ENCODE data around the gene SLC25A45. TPM values are rescaled to one million over a fixed set of nuclear protein-coding genes. Genes with fewer than 3 reads are reported as not detected.
A peak's percentile ranks its signal among the peaks of the same experiment; 100 is the strongest.

Gene SLC25A45
- total RNA-seq, 1 experiment from 2014 or later, result 1.1 TPM

DNA sequence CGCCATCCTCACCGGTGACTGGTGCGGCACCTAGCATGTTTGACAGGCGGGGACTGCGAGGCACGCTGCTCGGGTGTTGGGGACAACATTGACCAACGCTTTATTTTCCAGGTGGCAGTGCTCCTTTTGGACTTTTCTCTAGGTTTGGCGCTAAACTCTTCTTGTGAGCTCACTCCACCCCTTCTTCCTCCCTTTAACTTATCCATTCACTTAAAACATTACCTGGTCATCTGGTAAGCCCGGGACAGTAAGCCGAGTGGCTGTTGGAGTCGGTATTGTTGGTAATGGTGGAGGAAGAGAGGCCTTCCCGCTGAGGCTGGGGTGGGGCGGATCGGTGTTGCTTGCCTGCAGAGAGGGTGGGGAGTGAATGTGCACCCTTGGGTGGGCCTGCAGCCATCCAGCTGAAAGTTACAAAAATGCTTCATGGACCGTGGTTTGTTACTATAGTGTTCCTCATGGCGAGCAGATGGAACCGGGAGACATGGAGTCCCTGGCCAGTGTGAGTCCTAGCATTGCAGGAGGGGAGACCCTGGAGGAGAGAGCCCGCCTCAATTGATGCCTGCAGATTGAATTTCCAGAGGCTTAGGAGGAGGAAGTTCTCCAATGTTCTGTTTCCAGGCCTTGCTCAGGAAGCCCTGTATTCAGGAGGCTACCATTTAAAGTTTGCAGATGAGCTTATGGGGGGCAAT, 41.2 kb upstream of the SLC25A45 start:
- Mint-ChIP-seq H3K4me3 (peak overlapping the region; percentile 56 to 74; a peak in 4 of 5 replicates), H3K9me3 (no peaks in the 10 kb centered on the region; a peak in 1 of 5 replicates), H3K27me3 (ENCODE audit: low read depth) (peaks cover 3% of the 10 kb centered on the region), H3K36me3 (ENCODE audit: insufficient read depth in 1 of 3, low read depth in 3 of 3) (no peaks in the 10 kb centered on the region), H3K27ac (peak overlapping the region in 1 of 3 experiments; percentile 56; a peak in 1 of 7 replicates), H3K4me1 (peaks cover 81 to 86% of the 10 kb centered on the region in 2 experiments)
- Histone ChIP-seq H4K20me1 (ENCODE audit: control insufficient read depth, insufficient read depth, insufficient read length) (peaks cover 2% of the 10 kb centered on the region), H4K91ac (ENCODE audit: insufficient read length, low read depth, low read length) (peak overlapping the region; percentile 21), H3K23me2 (ENCODE audit: insufficient read length, low read depth, low read length, poor library complexity, severe bottlenecking) (peaks cover 13% of the 10 kb centered on the region), H4K8ac (replicated peaks; ENCODE audit: insufficient read length, low read depth, low read length) (no peak overlapping the region), H3K27me3 (ENCODE audit: insufficient read depth, low read length) (no peaks in the 10 kb centered on the region), H3K23ac (ENCODE audit: insufficient read length, low read depth, low read length) (no peak overlapping the region), H3K4me1 (ENCODE audit: insufficient read depth, low read length) (peaks cover 25% of the 10 kb centered on the region), H3K14ac (ENCODE audit: insufficient read depth, low read length) (peak overlapping the region; percentile 13), H4K5ac (ENCODE audit: insufficient read length, low read depth, low read length) (no peak overlapping the region), H3K79me2 (ENCODE audit: insufficient read depth, low read length) (peaks cover 2% of the 10 kb centered on the region; the same call in 1 of the 2 replicates), H3K56ac (ENCODE audit: insufficient read length, low read depth, low read length) (no peak overlapping the region), H2BK120ac (ENCODE audit: low read depth, low read length, poor library complexity, severe bottlenecking) (no peak overlapping the region), H3K79me1 (ENCODE audit: insufficient read depth, low read depth, low read length, poor library complexity, severe bottlenecking) (no peaks in the 10 kb centered on the region), H3T11ph (ENCODE audit: low read length) (no peak overlapping the region), H2BK12ac (ENCODE audit: insufficient read length, low read depth, low read length) (no peak overlapping the region), H2AFZ (ENCODE audit: low read length) (no peak overlapping the region), H3K27ac (ENCODE audit: insufficient read length, low read depth, low read length) (no peak overlapping the region), H3K9me3 (ENCODE audit: control insufficient read depth, low read depth, low read length) (no peaks in the 10 kb centered on the region), H2BK15ac (ENCODE audit: low read depth, low read length) (no peak overlapping the region), H2AK5ac (ENCODE audit: insufficient read length, low read length) (no peak overlapping the region), H3K18ac (ENCODE audit: insufficient read length, low read depth, low read length) (peak overlapping the region; percentile 18), H2BK20ac (ENCODE audit: low read depth, low read length, poor library complexity, severe bottlenecking) (no peak overlapping the region), H3K4ac (ENCODE audit: low read depth, low read length) (no peak overlapping the region), H3K4me2 (ENCODE audit: insufficient read depth, insufficient read length, low read length) (peak overlapping the region; percentile 67), H3K9ac (ENCODE audit: extremely low read depth, insufficient read length, low read length) (peak overlapping the region; percentile 3), H2BK5ac (ENCODE audit: insufficient read length, low read length) (no peak overlapping the region)
- WGBS (ENCODE audit: extremely low coverage, insufficient read length, low lambda C conversion rate), result no CpG with 5 or more reads among the region's 19 CpGs
- TF ChIP-seq, protein P1, sequence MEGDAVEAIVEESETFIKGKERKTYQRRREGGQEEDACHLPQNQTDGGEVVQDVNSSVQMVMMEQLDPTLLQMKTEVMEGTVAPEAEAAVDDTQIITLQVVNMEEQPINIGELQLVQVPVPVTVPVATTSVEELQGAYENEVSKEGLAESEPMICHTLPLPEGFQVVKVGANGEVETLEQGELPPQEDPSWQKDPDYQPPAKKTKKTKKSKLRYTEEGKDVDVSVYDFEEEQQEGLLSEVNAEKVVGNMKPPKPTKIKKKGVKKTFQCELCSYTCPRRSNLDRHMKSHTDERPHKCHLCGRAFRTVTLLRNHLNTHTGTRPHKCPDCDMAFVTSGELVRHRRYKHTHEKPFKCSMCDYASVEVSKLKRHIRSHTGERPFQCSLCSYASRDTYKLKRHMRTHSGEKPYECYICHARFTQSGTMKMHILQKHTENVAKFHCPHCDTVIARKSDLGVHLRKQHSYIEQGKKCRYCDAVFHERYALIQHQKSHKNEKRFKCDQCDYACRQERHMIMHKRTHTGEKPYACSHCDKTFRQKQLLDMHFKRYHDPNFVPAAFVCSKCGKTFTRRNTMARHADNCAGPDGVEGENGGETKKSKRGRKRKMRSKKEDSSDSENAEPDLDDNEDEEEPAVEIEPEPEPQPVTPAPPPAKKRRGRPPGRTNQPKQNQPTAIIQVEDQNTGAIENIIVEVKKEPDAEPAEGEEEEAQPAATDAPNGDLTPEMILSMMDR (conservative IDR thresholded peaks at IDR 0.05), result no peak
- no peak for DNase-seq

All from H9 (cell line).